HCT116 (cell line): ENCODE measurements around the gene RNU11. TPM values are rescaled to one million over a fixed set of nuclear protein-coding genes. Genes with fewer than 3 reads are reported as not detected.

Experiments used
- ATAC-seq: fragments of 200-7000 bp; cut with Tn5 transposase; 2 replicates; pipeline ENCODE4 v1.9.1; 2020; ENCODE audit warnings: mild to moderate bottlenecking, moderate library complexity
- BruUV-seq: library from RNA; stranded (reverse); fragments of 400-500 nt; replicated peaks from 2 replicates; lab custom pipeline; 2021; lab: Mats Ljungman, UMichigan
- CTCF ChIA-PET: fragments of 300-600 bp; sonication (Branson Sonifier 250); formaldehyde crosslinking; loops from one replicate; lab custom pipeline; 2021; ENCODE audit warnings: antibody characterized with exemption; lab: Charles Lee
- POLR2A ChIA-PET: fragments of 300-600, 350-600 bp; sonication (Branson Sonifier 250); formaldehyde crosslinking; loops from one replicate; lab custom pipeline; 2021; ENCODE audit warnings: antibody characterized with exemption; lab: Charles Lee
- RAD21 ChIA-PET, 2 experiments: fragments of 300-600 bp; sonication (Branson Sonifier 250); formaldehyde crosslinking; loops; one replicate each; lab custom pipeline; 2023; ENCODE audit warnings: low total read pairs in 2 of 2; ENCODE audit not compliant: uncharacterized antibody in 2 of 2, unreplicated experiment in 2 of 2, low non-redundant PET in 1 of 2; lab: Charles Lee
- DNase-seq: peaks from one replicate; pipeline ENCODE4 v3.0.0-alpha.2; 2010; ENCODE audit warnings: low read depth, low spot score
- H2AFZ ChIP-seq: fragments of 200-600 bp; shearing (Covaris generic), sonication (generic); 2 replicates; pipeline ENCODE4 v1.6.1; 2017; ENCODE audit warnings: low read depth, mixed run types, mixed read lengths, antibody characterized with exemption, low read length; ENCODE audit not compliant: poor library complexity, severe bottlenecking
- H3K27ac ChIP-seq: 2 replicates; pipeline ENCODE4 v1.5.1; 2012; ENCODE audit warnings: low read depth, low read length
- H3K27me3 ChIP-seq: fragments of 200-600 bp; sonication (generic); 2 replicates; pipeline ENCODE4 v1.6.1; 2016; ENCODE audit warnings: mixed run types, low read length, mixed read lengths; ENCODE audit not compliant: insufficient read depth
- H3K36me3 ChIP-seq, 2 experiments: fragments of 200-500 bp in 1 of 2; fragments of 200-600 bp in 1 of 2; sonication (Bioruptor generic) in 1 of 2; sonication (generic) in 1 of 2; 2 replicates each; pipeline versions ENCODE4 v1.5.1 to v1.6.1; 2014 to 2016; ENCODE audit warnings: low read length in 2 of 2, inconsistent platforms in 1 of 2, mixed read lengths in 1 of 2, mixed run types in 1 of 2; ENCODE audit not compliant: insufficient read depth in 2 of 2, control insufficient read depth in 1 of 2
- H3K4me1 ChIP-seq, 2 experiments: fragments of 200-600 bp in 1 of 2; sonication (generic) in 1 of 2; 2 replicates each; pipeline versions ENCODE4 v1.5.1 to v1.6.1; 2012 to 2017; ENCODE audit warnings: low read length in 2 of 2, inconsistent platforms in 1 of 2, mild to moderate bottlenecking in 1 of 2, mixed read lengths in 1 of 2, mixed run types in 1 of 2, moderate library complexity in 1 of 2; ENCODE audit not compliant: insufficient read depth in 2 of 2, control insufficient read depth in 1 of 2
- H3K4me2 ChIP-seq: fragments of 200-600 bp; sonication (generic); 2 replicates; pipeline ENCODE4 v1.6.1; 2017; ENCODE audit warnings: mixed run types, low read length, mixed read lengths
- H3K4me3 ChIP-seq, 2 experiments: fragments of 200-600 bp in 1 of 2; sonication (generic) in 1 of 2; replicated peaks in 1 of 2; 2 replicates each; pipeline ENCODE4 v1.5.1; 2011 to 2016; ENCODE audit warnings: low read length in 2 of 2, control low read depth in 1 of 2, low read depth in 1 of 2, mild to moderate bottlenecking in 1 of 2, mixed read lengths in 1 of 2, mixed run types in 1 of 2
- H3K79me2 ChIP-seq: fragments of 200-600 bp; sonication (generic); 2 replicates; pipeline ENCODE4 v1.6.1; 2017; ENCODE audit warnings: mild to moderate bottlenecking, mixed run types, low read length, moderate library complexity, mixed read lengths; ENCODE audit not compliant: insufficient read depth
- H3K9ac ChIP-seq: fragments of 200-600 bp; sonication (generic); 2 replicates; pipeline ENCODE4 v1.6.1; 2016; ENCODE audit warnings: low read length, mixed read lengths
- H3K9me2 ChIP-seq: fragments of 200-600 bp; sonication (generic), shearing (Covaris generic); 2 replicates; pipeline ENCODE4 v1.6.1; 2017; ENCODE audit warnings: mixed run types, mild to moderate bottlenecking, moderate library complexity; ENCODE audit not compliant: insufficient read depth
- H3K9me3 ChIP-seq, 2 experiments: fragments of 200-500 bp in 1 of 2; fragments of 200-600 bp in 1 of 2; sonication (Bioruptor generic) in 1 of 2; sonication (generic) in 1 of 2; 2 replicates each; pipeline ENCODE4 v1.6.1; 2014 to 2017; ENCODE audit warnings: low read length in 2 of 2, mixed read lengths in 2 of 2, inconsistent platforms in 1 of 2, low read depth in 1 of 2, mild to moderate bottlenecking in 1 of 2, mixed run types in 1 of 2, moderate library complexity in 1 of 2; ENCODE audit not compliant: control insufficient read depth in 1 of 2, insufficient read depth in 1 of 2
- H4K20me1 ChIP-seq: fragments of 200-600 bp; sonication (generic), shearing (Covaris generic); 2 replicates; pipeline ENCODE4 v1.6.1; 2017; ENCODE audit warnings: mixed run types, mild to moderate bottlenecking, moderate library complexity; ENCODE audit not compliant: insufficient read depth
- CTCF ChIP-seq, 3 experiments: fragments of 200-600 bp in 1 of 3; sonication (generic) in 1 of 3; IDR thresholded peaks in 2 of 3; conservative IDR thresholded peaks in 1 of 3; 2 replicates each; pipeline ENCODE4 v1.5.1; 2012 to 2017; ENCODE audit warnings: low read depth in 2 of 3, low read length in 2 of 3, antibody characterized with exemption in 1 of 3, borderline replicate concordance in 1 of 3, control low read depth in 1 of 3, mild to moderate bottlenecking in 1 of 3, mixed read lengths in 1 of 3, mixed run types in 1 of 3, moderate library complexity in 1 of 3; ENCODE audit not compliant: insufficient read depth in 1 of 3
- ELF1 ChIP-seq: IDR thresholded peaks from 2 replicates; pipeline ENCODE4 v1.6.1; 2012; ENCODE audit warnings: low read depth, borderline replicate concordance
- FOSL1 ChIP-seq: IDR thresholded peaks from 2 replicates; pipeline ENCODE4 v1.6.1; 2012; ENCODE audit warnings: low read depth
- RAD21 ChIP-seq: IDR thresholded peaks from 2 replicates; pipeline ENCODE4 v1.6.1; 2012; ENCODE audit warnings: low read depth, mild to moderate bottlenecking
- SIN3A ChIP-seq: IDR thresholded peaks from 2 replicates; pipeline ENCODE4 v1.6.1; 2012; ENCODE audit warnings: low read depth
- ZFX ChIP-seq: fragments of 450-650 bp; IDR thresholded peaks from 2 replicates; pipeline ENCODE4 v1.6.1; 2017
- intact Hi-C: fragments of 100-400 bp; cut with micrococcal nuclease; formaldehyde crosslinking; loops from 2 replicates; pipeline ENCODE4 v1.10.0; 2022
- total RNA-seq: library from RNA; stranded (reverse); gene quantifications from one replicate; pipeline ENCODE4 v1.2.1, GENCODE V29; 2021; ENCODE audit not compliant: unreplicated experiment

RNU11 gene
- total RNA-seq, 1 experiment from 2014 or later = not detected

- Histone ChIP-seq H3K27ac (no peak overlapping the region), H3K4me2 (no peak overlapping the region), H3K27me3 (no peaks in the 10 kb centered on the region), H3K9ac (no peak overlapping the region), H3K9me3 (no peaks in the 10 kb centered on the region), H2AFZ (no peak overlapping the region), H3K9me2 (no peaks in the 10 kb centered on the region), H3K4me3 (no peak overlapping the region), H3K36me3 (no peaks in the 10 kb centered on the region), H3K79me2 (peaks cover 25% of the 10 kb centered on the region), H4K20me1 (no peaks in the 10 kb centered on the region), H3K4me1 (peaks cover 3 to 5% of the 10 kb centered on the region in 2 experiments; a peak in 1 of 4 replicates)
- no peak for TF ChIP-seq ELF1
- no peak for TF ChIP-seq ZFX
- TF ChIP-seq RAD21 = no peak
- TF ChIP-seq FOSL1 = no peak
- intact Hi-C loops = no loop called here
- ATAC-seq (no peak), DNase-seq (no peak)
- POLR2A ChIA-PET = no interaction called here
- RAD21 ChIA-PET = no interaction called here
- CTCF ChIA-PET = no interaction called here
- BruUV-seq = no TSS peak
These were observed 15.8 kb upstream of the RNU11 start for GRCh38 chr1:28632560-28632959.

DNA sequence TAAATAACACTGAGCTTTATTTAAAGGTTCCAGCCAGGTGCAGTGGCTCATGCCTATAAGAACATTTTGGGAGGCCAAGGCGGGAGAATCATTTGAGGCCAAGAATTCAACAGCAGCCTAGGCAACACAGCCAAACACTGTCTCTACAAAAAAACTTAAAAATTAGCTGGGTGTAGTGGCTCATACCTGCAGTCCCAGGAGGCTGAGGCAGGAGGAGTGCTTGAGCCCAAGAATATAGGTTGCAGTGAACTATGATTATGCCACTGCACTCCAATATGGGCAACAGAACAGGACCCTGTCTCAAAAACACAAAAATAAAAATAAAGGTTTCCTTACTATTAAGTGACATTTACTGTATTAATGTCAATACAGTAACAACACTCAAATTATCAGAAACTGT is 7.6 kb upstream of the RNU11 start:
- H3K9me2 ChIP-seq = no peaks in the 10 kb centered on the region
- no peak overlapping the region; the same call in 1 of the 2 replicates for H3K27ac ChIP-seq
- H3K79me2 ChIP-seq = peaks cover 48% of the 10 kb centered on the region
- POLR2A ChIA-PET = interaction anchor here (1.0 to 1.3 kb wide), 3 partner anchors 8 to 59 kb away, joined by 3 to 7 read pairs (median 3); partner anchors contain the start of gene RNU11
- RAD21 ChIA-PET = no interaction called here
- no peaks in the 10 kb centered on the region; a peak in 1 of 4 replicates for H3K36me3 ChIP-seq
- peaks cover 16 to 33% of the 10 kb centered on the region in 2 experiments; a peak in 3 of 4 replicates for H3K4me1 ChIP-seq
- H3K4me2 ChIP-seq = peak overlapping the region; percentile 78; the same call in 1 of the 2 replicates
- TF ChIP-seq SIN3A (no peak), CTCF (IDR thresholded peaks at IDR 0.05 in 2 of 3, conservative IDR thresholded peaks at IDR 0.05 in 1 of 3; ENCODE audit: borderline replicate concordance in 1 of 3, insufficient read depth in 1 of 3, low read depth in 2 of 3, low read length in 2 of 3) (peak in 2 of 3 experiments; percentile 56 to 60; a peak in 4 of 6 replicates)
- TF ChIP-seq, all 23 proteins: peak for 1
- intact Hi-C loops = loop anchor here (2.0 kb wide), 1 partner anchor 236 kb away; no protein-coding TSS in a partner anchor
- CTCF ChIA-PET = interaction anchor here (0.6 to 2.0 kb wide), 5 partner anchors 9 to 276 kb away, joined by 3 to 14 read pairs (median 4); partner anchors contain the start of gene YTHDF2
- H4K20me1 ChIP-seq = no peaks in the 10 kb centered on the region
- no TSS peak for BruUV-seq
- H3K9ac ChIP-seq = no peak overlapping the region
- H2AFZ ChIP-seq = no peak overlapping the region
- no peaks in the 10 kb centered on the region for H3K27me3 ChIP-seq
- no peak overlapping the region for H3K4me3 ChIP-seq
- peak; percentile 43 for ATAC-seq
- DNase-seq = peak; percentile 37
- no peaks in the 10 kb centered on the region for H3K9me3 ChIP-seq
